ENCODE data around the gene RFLNA.

Gene RFLNA

GRCh38 chr12:124340080-124340900, 45.4 kb downstream of the RFLNA start:
- no peak for DNase-seq

GRCh38 chr12:124341645-124342069, 46.8 kb downstream of the RFLNA start:
- no peak for DNase-seq

GRCh38 chr12:124344022-124344421, 49.1 kb downstream of the RFLNA start:
- no peak for DNase-seq

- DNase-seq: no peak
Observed at GRCh38 chr12:124344526-124344925, 49.6 kb downstream of the RFLNA start.

GRCh38 chr12:124345795-124346194, 50.9 kb downstream of the RFLNA start:
- DNase-seq: no peak

- no peak for DNase-seq
Observed at GRCh38 chr12:124346425-124347168, 51.7 kb downstream of the RFLNA start.

GRCh38 chr12:124347335-124347734, 52.4 kb downstream of the RFLNA start:
- DNase-seq: no peak

GRCh38 chr12:124347805-124348658, 53.1 kb downstream of the RFLNA start:
- DNase-seq: no peak

- no peak for DNase-seq
Observed at GRCh38 chr12:124348659-124349380, 53.9 kb downstream of the RFLNA start.

- no peak for DNase-seq
Observed at GRCh38 chr12:124350491-124350890, 55.6 kb downstream of the RFLNA start.

GRCh38 chr12:124351422-124351821, 56.5 kb downstream of the RFLNA start:
- DNase-seq: no peak

GRCh38 chr12:124352257-124352656, 57.4 kb downstream of the RFLNA start:
- DNase-seq: no peak

GRCh38 chr12:124352839-124353238, 57.9 kb downstream of the RFLNA start:
- no peak for DNase-seq

GRCh38 chr12:124354400-124354799, 59.5 kb downstream of the RFLNA start:
- DNase-seq: no peak

- no peak for DNase-seq
Observed at GRCh38 chr12:124356221-124356620, 61.3 kb downstream of the RFLNA start.

GRCh38 chr12:124357616-124358015, 62.7 kb downstream of the RFLNA start:
- no peak for DNase-seq

- no peak for DNase-seq
Observed at GRCh38 chr12:124358572-124358971, 63.7 kb downstream of the RFLNA start.

GRCh38 chr12:124359671-124360581, 65.0 kb downstream of the RFLNA start:
- no peak for DNase-seq

- no peak for DNase-seq
Observed at GRCh38 chr12:124361074-124361970, 66.4 kb downstream of the RFLNA start.

GRCh38 chr12:124361996-124362395, 67.1 kb downstream of the RFLNA start:
- no peak for DNase-seq
